Fibroblast of the conjunctiva (primary cell): ENCODE data around the gene SPACA6.
"Not testable (repeated sequence)": the region's sequence is repeated elsewhere in the genome, so short reads cannot be mapped to it uniquely, and the experiment has no call there.

Experiments
- DNase-seq: peaks from one replicate; pipeline ENCODE4 v3.0.0-alpha.2; 2010; ENCODE audit warnings: low read depth

The SPACA6 gene

GRCh38 chr19:51693260-51693659, at the start of gene SPACA6:
Gene SPACA6, plus strand, starts transcription at chr19:51693330. Its CDS starts 197 bp downstream, at chr19:51693527.
- DNase-seq, result no peak

GRCh38 chr19:51644636-51645271, 48.4 kb upstream of the SPACA6 start:
- no peak for DNase-seq

- not testable (repeated sequence) for DNase-seq
These were observed 46.4 kb upstream of the SPACA6 start, which contains the start of gene SIGLEC14 for GRCh38 chr19:51646730-51647129. Gene SIGLEC14, minus strand, starts transcription at chr19:51646825. Its CDS starts 66 bp downstream, at chr19:51646759.

- DNase-seq, result no peak
These were observed 45.8 kb upstream of the SPACA6 start for GRCh38 chr19:51647318-51647717.

GRCh38 chr19:51651216-51651846, 41.8 kb upstream of the SPACA6 start:
- no peak for DNase-seq

GRCh38 chr19:51652266-51652665, 40.9 kb upstream of the SPACA6 start:
- DNase-seq, result no peak

- no peak for DNase-seq
These were observed 40.0 kb upstream of the SPACA6 start for GRCh38 chr19:51653162-51653561.

GRCh38 chr19:51654783-51655182, 38.3 kb upstream of the SPACA6 start:
- no peak for DNase-seq

- peak; percentile 71 for DNase-seq
These were observed 32.0 kb upstream of the SPACA6 start for GRCh38 chr19:51660975-51661600.

GRCh38 chr19:51663650-51664049, 29.5 kb upstream of the SPACA6 start:
- DNase-seq, result no peak

- no peak for DNase-seq
These were observed 29.0 kb upstream of the SPACA6 start for GRCh38 chr19:51664131-51664530.

- DNase-seq, result no peak
These were observed 28.1 kb upstream of the SPACA6 start for GRCh38 chr19:51664997-51665396.

- DNase-seq, result no peak
These were observed 24.9 kb upstream of the SPACA6 start for GRCh38 chr19:51668216-51668615.

- DNase-seq, result not testable (repeated sequence)
These were observed 17.1 kb upstream of the SPACA6 start for GRCh38 chr19:51675911-51676565.

GRCh38 chr19:51676566-51677083, 16.5 kb upstream of the SPACA6 start:
- no peak for DNase-seq

GRCh38 chr19:51680474-51680873, 12.7 kb upstream of the SPACA6 start:
- DNase-seq, result no peak

- no peak for DNase-seq
These were observed 11.7 kb upstream of the SPACA6 start for GRCh38 chr19:51681286-51681941.

GRCh38 chr19:51686171-51686570, 7.0 kb upstream of the SPACA6 start:
- no peak for DNase-seq

GRCh38 chr19:51687791-51688670, 5.1 kb upstream of the SPACA6 start:
- DNase-seq, result no peak

- DNase-seq, result peak; percentile 95
These were observed 4.2 kb upstream of the SPACA6 start for GRCh38 chr19:51688671-51689571.
